HG03108 (cell line): ENCODE results near the gene MCF2L2.

Experiments
- ATAC-seq: cut with Tn5 transposase; IDR thresholded peaks from one replicate; pipeline ENCODE4 v1.9.1; 2021; ENCODE audit warnings: moderate library complexity; ENCODE audit not compliant: unreplicated experiment

MCF2L2 gene

GRCh38 chr3:183213415-183214276, 214.8 kb downstream of the MCF2L2 start:
- no peak for ATAC-seq

- ATAC-seq = no peak
Observed at GRCh38 chr3:183212565-183212964, 215.9 kb downstream of the MCF2L2 start.

GRCh38 chr3:183212096-183212495, 216.3 kb downstream of the MCF2L2 start:
- no peak for ATAC-seq

GRCh38 chr3:183211352-183211751, 217.1 kb downstream of the MCF2L2 start:
- no peak for ATAC-seq

DNA sequence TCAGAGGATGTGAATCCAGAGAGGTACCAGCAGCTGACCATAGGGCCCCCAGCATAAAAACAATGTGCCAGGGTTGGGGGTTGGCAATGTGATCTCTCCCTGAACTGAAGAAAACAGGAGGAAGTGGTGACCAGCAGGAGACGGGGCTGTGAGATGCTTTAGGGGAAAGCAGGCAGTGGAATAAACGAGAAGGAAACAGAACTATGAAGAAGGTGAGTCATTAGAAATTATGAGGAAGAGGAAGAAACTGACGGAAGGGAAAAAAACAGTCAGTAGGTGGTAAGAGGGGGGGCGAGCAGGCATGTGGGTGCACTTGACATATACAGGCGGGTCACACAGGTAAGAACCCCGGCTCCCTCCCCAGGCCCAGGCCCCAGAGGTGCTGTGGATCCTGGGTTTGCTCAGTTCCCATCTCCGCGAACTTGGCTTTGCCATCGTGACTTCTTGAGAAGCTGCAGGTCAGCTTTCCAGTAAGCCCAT, 217.5 kb downstream of the MCF2L2 start:
- ATAC-seq = no peak

DNA sequence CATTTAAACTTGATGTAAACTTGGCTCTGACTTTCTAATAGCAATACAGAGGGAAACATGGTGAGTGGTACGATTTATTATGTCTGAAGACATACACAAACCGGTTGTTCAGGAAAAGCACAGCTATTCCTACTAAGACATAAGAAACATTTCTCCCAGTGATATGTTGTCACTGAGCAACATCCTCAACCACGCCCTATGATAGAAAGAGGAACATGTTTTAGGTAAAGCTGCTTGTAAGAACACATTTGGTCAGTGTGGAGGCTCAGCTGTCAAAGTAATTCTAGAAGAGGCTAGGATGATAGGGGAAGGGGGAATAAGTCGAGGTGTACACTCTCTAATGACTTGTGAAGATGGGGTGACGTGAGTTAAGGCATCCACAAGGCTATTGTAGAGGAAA, 218.1 kb downstream of the MCF2L2 start:
- ATAC-seq = no peak

- no peak for ATAC-seq
Observed at GRCh38 chr3:183208800-183209199, 219.6 kb downstream of the MCF2L2 start.

DNA sequence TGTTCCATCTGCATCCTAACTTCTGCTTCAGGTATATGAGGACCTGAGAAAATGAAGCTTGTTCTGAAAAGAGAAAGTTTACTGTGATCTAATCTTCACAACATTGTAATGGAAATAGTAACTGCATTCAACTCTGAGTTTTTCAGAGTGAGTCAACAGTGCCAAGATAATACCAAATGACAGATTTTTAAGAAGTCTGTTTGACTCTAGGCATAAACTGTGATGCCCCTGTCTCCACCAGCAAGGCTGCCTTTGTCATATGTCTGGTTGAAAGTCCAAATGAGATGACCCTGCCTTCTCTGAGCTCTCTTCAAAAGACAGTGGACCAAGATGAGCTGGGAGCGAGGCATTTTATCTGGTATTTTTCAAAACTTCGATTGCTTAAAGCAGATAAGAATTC, 220.2 kb downstream of the MCF2L2 start:
- ATAC-seq = no peak

- ATAC-seq = no peak
Observed at GRCh38 chr3:183203670-183204069, 224.7 kb downstream of the MCF2L2 start.

GRCh38 chr3:183202004-183202722, 226.3 kb downstream of the MCF2L2 start:
- ATAC-seq = no peak

DNA sequence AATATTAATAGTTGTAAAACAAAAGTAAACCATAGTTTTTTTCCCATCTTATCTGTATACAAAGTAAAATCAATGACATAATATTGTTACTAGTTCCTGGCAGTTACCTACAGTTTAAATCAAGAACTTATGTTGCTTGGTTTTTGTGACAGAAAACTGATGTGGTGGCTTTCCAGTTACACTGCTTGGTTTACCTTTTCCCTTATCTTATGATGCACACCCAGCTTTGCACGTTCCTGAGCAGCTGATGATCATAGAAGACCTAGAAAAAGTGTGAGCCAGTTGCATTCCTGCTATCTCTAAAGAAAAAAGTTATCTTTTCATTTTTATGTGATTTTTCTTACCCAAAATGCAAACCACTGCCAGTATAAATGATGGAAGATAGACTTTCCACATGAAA, 229.5 kb downstream of the MCF2L2 start:
- ATAC-seq = no peak

GRCh38 chr3:183197734-183198133, 230.7 kb downstream of the MCF2L2 start:
- ATAC-seq = no peak

GRCh38 chr3:183195266-183195665, 233.2 kb downstream of the MCF2L2 start:
- ATAC-seq = no peak

DNA sequence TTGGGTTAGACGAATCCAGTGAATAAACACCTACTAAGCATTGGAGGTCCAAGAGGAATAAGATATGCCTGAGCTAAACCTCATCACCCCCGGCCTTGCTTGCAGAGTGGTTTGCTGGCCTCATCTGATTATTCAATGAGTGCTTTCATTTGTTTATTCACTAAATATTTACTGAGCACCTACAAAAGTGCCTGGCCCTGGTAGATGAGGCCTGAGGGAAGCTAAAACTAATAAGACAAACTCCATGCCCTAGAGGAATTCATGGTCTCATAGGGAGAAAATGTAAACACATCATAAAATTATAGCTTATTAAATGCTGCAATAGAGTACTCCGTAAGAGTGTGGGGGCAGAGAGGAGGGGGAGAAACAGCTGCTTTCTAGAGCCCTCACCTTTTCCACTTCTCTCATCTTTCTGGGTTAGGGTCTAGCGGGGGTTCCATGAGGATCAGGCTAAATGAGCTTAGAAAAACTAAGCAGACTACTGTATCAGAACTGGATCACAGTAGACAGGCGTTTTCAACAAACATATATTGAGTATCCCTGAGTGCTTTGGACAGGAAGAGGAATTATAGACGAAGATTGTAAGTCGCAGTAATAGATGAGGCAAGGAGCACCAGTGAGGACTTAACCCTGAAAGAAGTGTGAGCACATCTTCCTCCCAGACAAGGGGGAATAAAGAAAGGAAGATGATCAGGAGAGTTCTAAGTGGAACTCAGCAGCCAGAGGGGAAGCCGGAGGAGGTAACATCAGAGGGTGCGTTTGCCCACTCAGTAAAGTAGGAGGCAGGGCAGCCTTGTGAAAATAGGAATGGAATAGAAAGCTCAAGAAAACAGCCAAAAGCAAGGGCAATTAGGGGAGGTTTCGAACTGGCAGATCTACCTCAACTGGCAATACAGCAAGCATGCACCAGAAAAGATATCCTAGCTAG, 234.4 kb downstream of the MCF2L2 start:
- no peak for ATAC-seq

GRCh38 chr3:183192650-183193300, 235.6 kb downstream of the MCF2L2 start:
- ATAC-seq = no peak

GRCh38 chr3:183189641-183190040, 238.8 kb downstream of the MCF2L2 start:
- no peak for ATAC-seq

GRCh38 chr3:183188895-183189462, 239.4 kb downstream of the MCF2L2 start:
- ATAC-seq = no peak

GRCh38 chr3:183185696-183186095, 242.7 kb downstream of the MCF2L2 start:
- no peak for ATAC-seq

DNA sequence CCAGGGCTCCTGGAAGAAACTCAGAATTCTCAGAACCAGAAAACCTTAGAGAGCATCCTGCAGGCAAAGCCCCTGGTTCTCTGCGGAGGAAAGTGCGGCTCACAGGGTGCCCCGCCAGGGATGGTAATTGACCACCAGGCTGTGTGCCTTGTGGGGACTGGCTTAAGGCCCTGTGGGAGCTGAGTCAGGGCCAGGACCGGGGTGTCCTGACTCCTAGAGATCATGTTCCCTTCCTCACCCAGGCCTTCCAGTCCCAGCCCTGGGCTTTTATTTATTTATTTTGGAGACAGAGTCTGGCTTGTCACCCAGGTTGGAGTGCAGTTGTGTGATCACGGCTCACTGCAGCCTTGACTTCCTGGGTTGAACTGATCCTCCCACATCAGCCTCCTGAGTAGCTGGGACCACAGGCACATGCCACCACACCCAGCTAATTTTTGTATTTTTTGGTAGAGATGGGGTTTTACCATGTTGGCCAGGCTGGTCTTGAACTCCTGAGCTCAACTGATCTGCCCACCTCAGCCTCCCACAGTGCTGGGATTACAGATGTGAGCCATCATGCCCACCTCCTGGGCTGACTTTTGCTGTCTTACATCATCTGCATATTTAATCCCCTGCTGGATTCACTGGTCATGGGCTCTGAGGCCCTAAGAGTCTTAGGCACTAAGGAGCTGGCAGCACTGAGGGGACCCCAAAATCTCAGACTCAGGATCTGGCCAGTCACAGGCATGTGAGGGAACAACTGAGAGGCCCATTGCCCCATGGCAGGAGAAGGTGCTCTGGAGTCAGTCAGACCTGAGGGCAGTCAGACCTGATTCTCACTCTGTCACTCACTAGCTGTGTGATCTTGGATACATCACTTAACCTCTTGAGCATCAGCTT, 245.4 kb downstream of the MCF2L2 start:
- ATAC-seq = no peak
